ENCODE measurements around the gene BIRC2. TPM values are rescaled to one million over a fixed set of nuclear protein-coding genes. Genes with fewer than 3 reads are reported as not detected.

Gene BIRC2
- total RNA-seq, 1 donor from 2014 or later = 69.9 TPM

GRCh38 chr11:102426000-102426399 is 79.0 kb downstream of the BIRC2 start:
- Mint-ChIP-seq H3K27ac (ENCODE audit: unreplicated experiment) (no peak overlapping the region), H3K4me1 (ENCODE audit: low read depth, unreplicated experiment) (peaks cover 33% of the 10 kb centered on the region), H3K27me3 (ENCODE audit: low read depth, unreplicated experiment) (no peaks in the 10 kb centered on the region), H3K36me3 (ENCODE audit: low read depth, unreplicated experiment) (peaks cover 7% of the 10 kb centered on the region), H3K9me3 (ENCODE audit: unreplicated experiment) (no peaks in the 10 kb centered on the region), H3K4me3 (ENCODE audit: unreplicated experiment) (no peak overlapping the region)
- Histone ChIP-seq H3K36me3 (ENCODE audit: insufficient read depth, low read length) (no peaks in the 10 kb centered on the region), H3K27ac (ENCODE audit: low read depth, low read length) (no peak overlapping the region), H3K4me2 (ENCODE audit: low read length) (no peak overlapping the region), H4K20me1 (ENCODE audit: insufficient read depth, low read length) (peaks cover 39% of the 10 kb centered on the region), H3K9me3 (ENCODE audit: insufficient read depth, low read depth, low read length) (no peaks in the 10 kb centered on the region), H3K79me2 (ENCODE audit: insufficient read depth, low read length) (peaks cover 63% of the 10 kb centered on the region), H3K4me1 (ENCODE audit: insufficient read depth, low read length) (no peaks in the 10 kb centered on the region), H3K27me3 (ENCODE audit: insufficient read depth, low read length) (no peaks in the 10 kb centered on the region), H2AFZ (ENCODE audit: low read depth, low read length) (no peak overlapping the region), H3K9ac (ENCODE audit: low read length) (no peak overlapping the region), H3K4me3 (ENCODE audit: insufficient read depth, low read depth, low read length) (no peak overlapping the region)
- FAIRE-seq = peak; percentile 62
- no peak for DNase-seq (ENCODE audit: low read depth)
- no peak for TF ChIP-seq EZH2 (IDR thresholded peaks at IDR 0.05; ENCODE audit: insufficient read depth, low read length)
- TF ChIP-seq, protein P1, sequence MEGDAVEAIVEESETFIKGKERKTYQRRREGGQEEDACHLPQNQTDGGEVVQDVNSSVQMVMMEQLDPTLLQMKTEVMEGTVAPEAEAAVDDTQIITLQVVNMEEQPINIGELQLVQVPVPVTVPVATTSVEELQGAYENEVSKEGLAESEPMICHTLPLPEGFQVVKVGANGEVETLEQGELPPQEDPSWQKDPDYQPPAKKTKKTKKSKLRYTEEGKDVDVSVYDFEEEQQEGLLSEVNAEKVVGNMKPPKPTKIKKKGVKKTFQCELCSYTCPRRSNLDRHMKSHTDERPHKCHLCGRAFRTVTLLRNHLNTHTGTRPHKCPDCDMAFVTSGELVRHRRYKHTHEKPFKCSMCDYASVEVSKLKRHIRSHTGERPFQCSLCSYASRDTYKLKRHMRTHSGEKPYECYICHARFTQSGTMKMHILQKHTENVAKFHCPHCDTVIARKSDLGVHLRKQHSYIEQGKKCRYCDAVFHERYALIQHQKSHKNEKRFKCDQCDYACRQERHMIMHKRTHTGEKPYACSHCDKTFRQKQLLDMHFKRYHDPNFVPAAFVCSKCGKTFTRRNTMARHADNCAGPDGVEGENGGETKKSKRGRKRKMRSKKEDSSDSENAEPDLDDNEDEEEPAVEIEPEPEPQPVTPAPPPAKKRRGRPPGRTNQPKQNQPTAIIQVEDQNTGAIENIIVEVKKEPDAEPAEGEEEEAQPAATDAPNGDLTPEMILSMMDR (IDR thresholded peaks at IDR 0.05; ENCODE audit: insufficient read depth, low read depth, low read length) = no peak

GRCh38 chr11:102426570-102426969 is 79.6 kb downstream of the BIRC2 start:
- no peak overlapping the region for H3K4me3 ChIP-seq (ENCODE audit: insufficient read depth, low read depth, low read length)
- H3K9ac ChIP-seq (ENCODE audit: low read length) = no peak overlapping the region
- no peaks in the 10 kb centered on the region for H3K9me3 ChIP-seq (ENCODE audit: insufficient read depth, low read depth, low read length)
- no peak overlapping the region for H3K4me2 ChIP-seq (ENCODE audit: low read length)
- peaks cover 62% of the 10 kb centered on the region for H3K79me2 ChIP-seq (ENCODE audit: insufficient read depth, low read length)
- H4K20me1 ChIP-seq (ENCODE audit: insufficient read depth, low read length) = peaks cover 39% of the 10 kb centered on the region
- DNase-seq (ENCODE audit: low read depth) = no peak
- H3K4me1 ChIP-seq (ENCODE audit: insufficient read depth, low read length) = no peaks in the 10 kb centered on the region
- H3K9me3 Mint-ChIP-seq (ENCODE audit: unreplicated experiment) = peaks cover 2% of the 10 kb centered on the region
- FAIRE-seq = no peak
- H3K27me3 Mint-ChIP-seq (ENCODE audit: low read depth, unreplicated experiment) = no peaks in the 10 kb centered on the region
- no peak overlapping the region for H3K27ac ChIP-seq (ENCODE audit: low read depth, low read length)
- H3K36me3 Mint-ChIP-seq (ENCODE audit: low read depth, unreplicated experiment) = peaks cover 10% of the 10 kb centered on the region
- no peaks in the 10 kb centered on the region for H3K27me3 ChIP-seq (ENCODE audit: insufficient read depth, low read length)
- H2AFZ ChIP-seq (ENCODE audit: low read depth, low read length) = no peak overlapping the region
- peaks cover 31% of the 10 kb centered on the region for H3K4me1 Mint-ChIP-seq (ENCODE audit: low read depth, unreplicated experiment)
- H3K27ac Mint-ChIP-seq (ENCODE audit: unreplicated experiment) = no peak overlapping the region
- H3K36me3 ChIP-seq (ENCODE audit: insufficient read depth, low read length) = no peaks in the 10 kb centered on the region
- no peak for TF ChIP-seq EZH2 (IDR thresholded peaks at IDR 0.05; ENCODE audit: insufficient read depth, low read length)
- TF ChIP-seq, protein P1 (IDR thresholded peaks at IDR 0.05; ENCODE audit: insufficient read depth, low read depth, low read length) = no peak
- no peak overlapping the region for H3K4me3 Mint-ChIP-seq (ENCODE audit: unreplicated experiment)

GRCh38 chr11:102427068-102427467 is 80.1 kb downstream of the BIRC2 start:
- Histone ChIP-seq H3K79me2 (ENCODE audit: insufficient read depth, low read length) (peaks cover 59% of the 10 kb centered on the region), H3K9me3 (ENCODE audit: insufficient read depth, low read depth, low read length) (no peaks in the 10 kb centered on the region), H3K9ac (ENCODE audit: low read length) (no peak overlapping the region), H4K20me1 (ENCODE audit: insufficient read depth, low read length) (peaks cover 39% of the 10 kb centered on the region), H2AFZ (ENCODE audit: low read depth, low read length) (no peak overlapping the region), H3K4me1 (ENCODE audit: insufficient read depth, low read length) (no peaks in the 10 kb centered on the region), H3K36me3 (ENCODE audit: insufficient read depth, low read length) (no peaks in the 10 kb centered on the region), H3K27me3 (ENCODE audit: insufficient read depth, low read length) (no peaks in the 10 kb centered on the region), H3K4me2 (ENCODE audit: low read length) (no peak overlapping the region), H3K4me3 (ENCODE audit: insufficient read depth, low read depth, low read length) (no peak overlapping the region), H3K27ac (ENCODE audit: low read depth, low read length) (no peak overlapping the region)
- H3K27ac Mint-ChIP-seq (ENCODE audit: unreplicated experiment) = no peak overlapping the region
- no peak overlapping the region for H3K4me3 Mint-ChIP-seq (ENCODE audit: unreplicated experiment)
- peaks cover 5% of the 10 kb centered on the region for H3K9me3 Mint-ChIP-seq (ENCODE audit: unreplicated experiment)
- H3K27me3 Mint-ChIP-seq (ENCODE audit: low read depth, unreplicated experiment) = no peaks in the 10 kb centered on the region
- H3K36me3 Mint-ChIP-seq (ENCODE audit: low read depth, unreplicated experiment) = peaks cover 14% of the 10 kb centered on the region
- TF ChIP-seq, protein P1 (IDR thresholded peaks at IDR 0.05; ENCODE audit: insufficient read depth, low read depth, low read length) = no peak
- no peak for TF ChIP-seq EZH2 (IDR thresholded peaks at IDR 0.05; ENCODE audit: insufficient read depth, low read length)
- H3K4me1 Mint-ChIP-seq (ENCODE audit: low read depth, unreplicated experiment) = peaks cover 31% of the 10 kb centered on the region
- FAIRE-seq (no peak), DNase-seq (ENCODE audit: low read depth) (no peak)

Measured in astrocyte (in vitro differentiated cells and primary cell).